K562 (cell line): Measurements from ENCODE around the gene CCR5AS.

Experiments used
- ATAC-seq: fragments of 200-7000 bp; cut with Tn5 transposase; 3 replicates; pipeline ENCODE4 v1.9.1; 2020; ENCODE audit warnings: moderate library complexity
- BruUV-seq: library from RNA; stranded (reverse); fragments of 400-500 nt; replicated peaks from 2 replicates; lab custom pipeline; 2021; lab: Mats Ljungman, UMichigan
- CTCF ChIA-PET: fragments of 300-600 bp; formaldehyde crosslinking; extraction: SDS; loops from one replicate; lab custom pipeline; 2021; ENCODE audit warnings: low intra/inter-chr PET ratio; lab: Yijun Ruan, JAX
- POLR2A ChIA-PET: fragments of 300-600, 350-650 bp; sonication (Branson Sonifier 250); formaldehyde crosslinking; extraction: SDS; loops from one replicate; lab custom pipeline; 2021; ENCODE audit warnings: antibody characterized with exemption, inconsistent platforms; lab: Yijun Ruan, JAX
- DNase-seq, 4 experiments: peaks; one replicate each; pipeline versions ENCODE4 v3.0.0 to v3.0.0-alpha.2; 2011 to 2018; ENCODE audit warnings: low spot score in 3 of 4, mixed read lengths in 3 of 4; ENCODE audit errors: extremely low read depth in 1 of 4
- FAIRE-seq: peaks from 2 replicates; lab custom pipeline; 2011; peaks lifted over from hg19 to GRCh38; lab: Jason Lieb, UNC
- H2AFZ ChIP-seq: 2 replicates; pipeline ENCODE4 v1.6.0; 2011; ENCODE audit warnings: low read depth, low read length, control low read depth, inconsistent platforms
- H3K27ac ChIP-seq: fragments of 200-600 bp; 3 replicates; pipeline ENCODE4 v1.8.0; 2011; ENCODE audit warnings: low read depth, mild to moderate bottlenecking, control low read depth, inconsistent platforms, low read length, moderate library complexity, mixed read lengths; ENCODE audit errors: extremely low read depth
- H3K27me3 ChIP-seq, 2 experiments: fragments of 300-600 bp in 1 of 2; 2 replicates in 1 of 2; 3 replicates in 1 of 2; pipeline versions ENCODE4 v1.6.0 to v1.8.0; 2011; ENCODE audit warnings: inconsistent platforms in 2 of 2, low read length in 2 of 2, mild to moderate bottlenecking in 1 of 2, mixed read lengths in 1 of 2, moderate library complexity in 1 of 2; ENCODE audit not compliant: control insufficient read depth in 2 of 2, insufficient read depth in 2 of 2
- H3K36me3 ChIP-seq: fragments of 300-600 bp; 3 replicates; pipeline ENCODE4 v1.8.0; 2011; ENCODE audit warnings: mild to moderate bottlenecking, low read length, inconsistent platforms; ENCODE audit not compliant: control insufficient read depth, insufficient read depth
- H3K4me1 ChIP-seq, 2 experiments: fragments of 200-600 bp in 1 of 2; replicated peaks in 1 of 2; 2 replicates in 1 of 2; 3 replicates in 1 of 2; pipeline versions ENCODE4 v1.5.1 to v1.8.0; 2011; ENCODE audit warnings: inconsistent platforms in 2 of 2, low read length in 2 of 2, mild to moderate bottlenecking in 1 of 2, mixed read lengths in 1 of 2, moderate library complexity in 1 of 2; ENCODE audit not compliant: control insufficient read depth in 2 of 2, insufficient read depth in 2 of 2
- H3K4me2 ChIP-seq: 2 replicates; pipeline ENCODE4 v1.6.1; 2011; ENCODE audit warnings: low read length, control low read depth, inconsistent platforms, mixed read lengths; ENCODE audit not compliant: insufficient read depth
- H3K4me3 ChIP-seq: fragments of 200-600 bp; sonication (generic), shearing (Covaris generic); 2 replicates; pipeline ENCODE4 v1.5.1; 2016; ENCODE audit warnings: control low read depth, inconsistent platforms
- H3K79me2 ChIP-seq: fragments of 200-600 bp; 3 replicates; pipeline ENCODE4 v1.8.0; 2011; ENCODE audit warnings: low read length, inconsistent platforms; ENCODE audit not compliant: control insufficient read depth, insufficient read depth
- H3K9ac ChIP-seq, 2 experiments: 2 replicates each; pipeline versions ENCODE4 v1.6.0 to v1.6.1; 2011; ENCODE audit warnings: low read depth in 2 of 2, low read length in 2 of 2, control low read depth in 1 of 2, inconsistent platforms in 1 of 2, mild to moderate bottlenecking in 1 of 2, mixed read lengths in 1 of 2; ENCODE audit not compliant: insufficient read depth in 1 of 2
- H3K9me1 ChIP-seq: one replicate; pipeline ENCODE4 v1.6.0; 2011; ENCODE audit warnings: inconsistent platforms, mild to moderate bottlenecking, low read length, moderate library complexity; ENCODE audit not compliant: control insufficient read depth, insufficient read depth
- H3K9me3 ChIP-seq: replicated peaks from 2 replicates; pipeline ENCODE4 v1.5.1; 2011; ENCODE audit warnings: low read depth, low read length, inconsistent platforms; ENCODE audit not compliant: control insufficient read depth, insufficient read depth
- H4K20me1 ChIP-seq: replicated peaks from 2 replicates; pipeline ENCODE4 v1.6.1; 2011; ENCODE audit warnings: low read length, inconsistent platforms, mixed read lengths; ENCODE audit not compliant: control insufficient read depth, insufficient read depth
- CCAR2 ChIP-seq: fragments of 200-400 bp; formaldehyde crosslinking; IDR thresholded peaks from 2 replicates; pipeline ENCODE4 v1.6.1; 2017; ENCODE audit warnings: mild to moderate bottlenecking, low read depth, low read length
- CHD4 ChIP-seq: fragments of 200-600 bp; sonication (generic); IDR thresholded peaks from 3 replicates; pipeline ENCODE4 v1.6.1; 2012; ENCODE audit warnings: low read depth, mild to moderate bottlenecking, mixed read lengths, low read length, inconsistent platforms; ENCODE audit not compliant: insufficient read depth, insufficient replicate concordance, poor library complexity, severe bottlenecking
- GABPA ChIP-seq: fragments of 200-800 bp; sonication (Bioruptor generic); conservative IDR thresholded peaks from 2 replicates; pipeline ENCODE4 v1.6.1; 2016; ENCODE audit warnings: low read depth, missing genetic modification characterization, missing compliant biosample characterization
- TAF1 ChIP-seq: IDR thresholded peaks from 2 replicates; pipeline ENCODE4 v1.6.1; 2011; ENCODE audit warnings: mild to moderate bottlenecking, low read length, moderate library complexity; ENCODE audit not compliant: insufficient read depth, control insufficient read depth, severe bottlenecking; ENCODE audit errors: extremely low read depth
- ZBTB9 ChIP-seq: fragments of 450-650 bp; formaldehyde crosslinking; IDR thresholded peaks from 2 replicates; pipeline ENCODE4 v1.4.0; 2020; ENCODE audit warnings: mild to moderate bottlenecking, moderate library complexity
- WGBS: fragments of 100-300 bp; shearing (Covaris generic); methylation state at CpG from one replicate; pipeline ENCODE4 v1.1.6; 2016; ENCODE audit warnings: low coverage, mixed read lengths; ENCODE audit not compliant: insufficient coverage; ENCODE audit errors: missing lambda C conversion rate; 5-methylcytosine and 5-hydroxymethylcytosine counted together
- in situ Hi-C: fragments of 300-500 bp; cut with MboI; formaldehyde crosslinking; loops from 4 replicates; pipeline ENCODE4 v1.15.0; 2018; ENCODE audit warnings: inconsistent platforms, mixed read lengths
- intact Hi-C: fragments of 100-400 bp; cut with micrococcal nuclease; formaldehyde crosslinking; loops from 2 replicates; pipeline ENCODE4 v1.14.2; 2022

CCR5AS gene

GRCh38 chr3:46353090-46353489 lies 53.8 kb downstream of the CCR5AS start:
- peaks cover 18 to 28% of the 10 kb centered on the region in 2 experiments; a peak in 4 of 5 replicates for H3K27me3 ChIP-seq
- no peaks in the 10 kb centered on the region for H3K79me2 ChIP-seq
- in situ Hi-C loops, result no loop called here
- H3K27ac ChIP-seq, result no peak overlapping the region
- no peaks in the 10 kb centered on the region for H3K36me3 ChIP-seq
- H3K9me3 ChIP-seq, result no peaks in the 10 kb centered on the region
- no TSS peak for BruUV-seq
- ChIA-PET POLR2A (no interaction called here), CTCF (no interaction called here)
- no peak for DNase-seq
- intact Hi-C loops, result no loop called here
- FAIRE-seq, result no peak
- no peak overlapping the region for H3K4me2 ChIP-seq
- no peaks in the 10 kb centered on the region for H4K20me1 ChIP-seq
- no peak overlapping the region for H3K9ac ChIP-seq
- TF ChIP-seq ZBTB9 (CRISPR knock-in tag) (no peak), CCAR2 (no peak), CHD4 (no peak)
- no peaks in the 10 kb centered on the region for H3K4me1 ChIP-seq
- no peak overlapping the region for H2AFZ ChIP-seq
- no peaks in the 10 kb centered on the region for H3K9me1 ChIP-seq
- no peak for ATAC-seq
- WGBS, result 0% methylated on average over 4 of the region's 4 CpGs
- no peak overlapping the region for H3K4me3 ChIP-seq

- Histone ChIP-seq H3K9me3 (no peaks in the 10 kb centered on the region), H3K79me2 (no peaks in the 10 kb centered on the region), H3K4me1 (no peaks in the 10 kb centered on the region), H3K27ac (no peak overlapping the region), H3K27me3 (peaks cover 5 to 14% of the 10 kb centered on the region in 2 experiments; a peak in 3 of 5 replicates), H3K9me1 (no peaks in the 10 kb centered on the region), H4K20me1 (no peaks in the 10 kb centered on the region), H3K4me2 (no peak overlapping the region), H3K36me3 (no peaks in the 10 kb centered on the region), H2AFZ (no peak overlapping the region), H3K9ac (no peak overlapping the region), H3K4me3 (no peak overlapping the region)
- in situ Hi-C loops, result no loop called here
- no peak for DNase-seq
- ATAC-seq, result no peak
- no peak for FAIRE-seq
- CTCF ChIA-PET, result no interaction called here
- 1% methylated on average over 3 of the region's 3 CpGs for WGBS
- no TSS peak for BruUV-seq
- intact Hi-C loops, result no loop called here
- POLR2A ChIA-PET, result interaction anchor here (1.0 to 1.2 kb wide), 2 partner anchors 10 to 15 kb away, joined by 3 to 6 read pairs; no protein-coding TSS in a partner anchor
- TF ChIP-seq GABPA (no peak), TAF1 (no peak)
Measured at GRCh38 chr3:46351646-46352045, 55.2 kb downstream of the CCR5AS start.
